HG03025 (cell line): ENCODE results near the gene ZGPAT.

Source experiments
- ATAC-seq: cut with Tn5 transposase; IDR thresholded peaks from one replicate; pipeline ENCODE4 v1.9.1; 2021; ENCODE audit warnings: mild to moderate bottlenecking, moderate library complexity; ENCODE audit not compliant: unreplicated experiment, low FRiP score

Gene ZGPAT

GRCh38 chr20:63732118-63733095, 24.6 kb downstream of the ZGPAT start:
- ATAC-seq, result no peak

- ATAC-seq, result no peak
These were observed 25.3 kb downstream of the ZGPAT start for GRCh38 chr20:63733117-63733516.

GRCh38 chr20:63733579-63734081, 25.8 kb downstream of the ZGPAT start:
- no peak for ATAC-seq

GRCh38 chr20:63734111-63734945, 26.5 kb downstream of the ZGPAT start:
- ATAC-seq, result no peak

- ATAC-seq, result no peak
These were observed 27.4 kb downstream of the ZGPAT start for GRCh38 chr20:63734946-63735858.

GRCh38 chr20:63735859-63736718, 28.2 kb downstream of the ZGPAT start, which contains the start of gene LIME1:
TSS of gene LIME1 (plus strand) at chr20:63736664. CDS start at chr20:63737550, 886 bp downstream.
- no peak for ATAC-seq

GRCh38 chr20:63736893-63737694, 29.3 kb downstream of the ZGPAT start:
- no peak for ATAC-seq

- ATAC-seq, result no peak
These were observed 29.8 kb downstream of the ZGPAT start for GRCh38 chr20:63737695-63737944.

- no peak for ATAC-seq
These were observed 30.3 kb downstream of the ZGPAT start for GRCh38 chr20:63737945-63738686.

- no peak for ATAC-seq
These were observed 30.9 kb downstream of the ZGPAT start for GRCh38 chr20:63738687-63739129.

GRCh38 chr20:63739130-63740069, 31.6 kb downstream of the ZGPAT start, which contains the start of gene SLC2A4RG:
TSS of gene SLC2A4RG (plus strand) at chr20:63739776. CDS start at chr20:63739913, 137 bp downstream.
- peak; percentile 45 for ATAC-seq

- no peak for ATAC-seq
These were observed 32.3 kb downstream of the ZGPAT start for GRCh38 chr20:63740070-63740626.

- ATAC-seq, result no peak
These were observed 33.0 kb downstream of the ZGPAT start for GRCh38 chr20:63740627-63741353.

GRCh38 chr20:63741354-63741675, 33.5 kb downstream of the ZGPAT start:
- ATAC-seq, result no peak

- ATAC-seq, result no peak
These were observed 34.0 kb downstream of the ZGPAT start for GRCh38 chr20:63741676-63742380.
